ENCODE measurements around the gene KRTCAP3.

GRCh38 chr2:27393225-27393624 lies 49.0 kb upstream of the KRTCAP3 start:
- no peak for TF ChIP-seq CTCF (IDR thresholded peaks at IDR 0.05; ENCODE audit: insufficient read depth, low read depth, low read length)
- no peak for TF ChIP-seq EZH2 (IDR thresholded peaks at IDR 0.05; ENCODE audit: insufficient read depth, low read length)
